Immature natural killer cell (primary cell): Measurements from ENCODE around the gene SWAP70. TPM values are rescaled to one million over a fixed set of nuclear protein-coding genes. Genes with fewer than 3 reads are reported as not detected.
A peak's percentile ranks its signal among the peaks of the same experiment; 100 is the strongest.
"Not testable (repeated sequence)": the region's sequence is repeated elsewhere in the genome, so short reads cannot be mapped to it uniquely, and the experiment has no call there.

Experiments
- DNase-seq, 3 donors: peaks; one replicate each; pipeline ENCODE4 v3.0.0; 2022; ENCODE audit warnings: mixed read lengths in 1 of 3
- H3K27ac Mint-ChIP-seq, 6 donors: one replicate each; pipeline ENCODE4 v1.8.0; 2020; ENCODE audit warnings: mixed read lengths in 6 of 6, mild to moderate bottlenecking in 5 of 6, inconsistent platforms in 4 of 6, moderate library complexity in 3 of 6
- H3K27me3 Mint-ChIP-seq, 3 donors: one replicate each; pipeline ENCODE4 v1.8.0; 2020 to 2021; ENCODE audit warnings: low read depth in 3 of 3, mild to moderate bottlenecking in 3 of 3, mixed read lengths in 3 of 3, moderate library complexity in 3 of 3, inconsistent platforms in 1 of 3
- H3K36me3 Mint-ChIP-seq, 3 donors: one replicate each; pipeline ENCODE4 v1.8.0; 2020; ENCODE audit warnings: mixed read lengths in 3 of 3, inconsistent platforms in 2 of 3, mild to moderate bottlenecking in 2 of 3
- H3K4me1 Mint-ChIP-seq, 2 donors: one replicate each; pipeline ENCODE4 v1.8.0; 2020; ENCODE audit warnings: inconsistent platforms in 2 of 2, mild to moderate bottlenecking in 2 of 2, mixed read lengths in 2 of 2, moderate library complexity in 1 of 2
- H3K4me3 Mint-ChIP-seq, 5 donors: one replicate each; pipeline ENCODE4 v1.8.0; 2020; ENCODE audit warnings: mild to moderate bottlenecking in 5 of 5, mixed read lengths in 5 of 5, inconsistent platforms in 3 of 5, moderate library complexity in 3 of 5
- H3K9me3 Mint-ChIP-seq, 6 donors: one replicate each; pipeline ENCODE4 v1.8.0; 2020; ENCODE audit warnings: mild to moderate bottlenecking in 6 of 6, mixed read lengths in 6 of 6, inconsistent platforms in 4 of 6, moderate library complexity in 3 of 6
- polyA plus RNA-seq, 3 donors: library from polyadenylated mRNA; unstranded; fragments of 300-500 nt; fragmentation: Illumina TruSeq; gene quantifications; one replicate each; pipeline ENCODE4 v1.2.3, GENCODE V29; 2021

Gene SWAP70
- polyA plus RNA-seq, 3 donors from 2014 or later = 2.4 to 12.3 (median 9.8) TPM

- DNase-seq, H3K27me3 Mint-ChIP-seq, H3K36me3 Mint-ChIP-seq: not testable (repeated sequence)
Observed at GRCh38 chr11:9705361-9705760, 41.5 kb downstream of the SWAP70 start.

GRCh38 chr11:9708544-9708943 is 44.7 kb downstream of the SWAP70 start:
- Mint-ChIP-seq H3K9me3 (no peaks in the 10 kb centered on the region), H3K27me3 (no peaks in the 10 kb centered on the region), H3K36me3 (peaks cover 0 to 2% (median 0%) of the 10 kb centered on the region in 3 donors), H3K4me3 (no peak overlapping the region), H3K4me1 (peaks cover 3 to 7% of the 10 kb centered on the region in 2 donors), H3K27ac (no peak overlapping the region)
- no peak for DNase-seq

More at GRCh38 chr11:9705361-9705760, 41.5 kb downstream of the SWAP70 start:
- H3K9me3 Mint-ChIP-seq, H3K4me3 Mint-ChIP-seq, H3K27ac Mint-ChIP-seq: not testable (repeated sequence)
- H3K4me1 Mint-ChIP-seq = peaks cover 21 to 22% of the 10 kb centered on the region in 2 donors

GRCh38 chr11:9710223-9710622 is 46.3 kb downstream of the SWAP70 start:
- Mint-ChIP-seq H3K4me3 (no peak overlapping the region), H3K27me3 (no peaks in the 10 kb centered on the region), H3K4me1 (peaks cover 0 to 5% of the 10 kb centered on the region in 2 donors), H3K36me3 (peaks cover 0 to 9% (median 5%) of the 10 kb centered on the region in 3 donors), H3K27ac (no peak overlapping the region), H3K9me3 (no peaks in the 10 kb centered on the region)
- DNase-seq = no peak

- no peaks in the 10 kb centered on the region for H3K9me3 Mint-ChIP-seq
- no peak overlapping the region for H3K4me3 Mint-ChIP-seq
- peaks cover 0 to 13% (median 5%) of the 10 kb centered on the region in 3 donors for H3K36me3 Mint-ChIP-seq
- H3K4me1 Mint-ChIP-seq = peaks cover 0 to 5% of the 10 kb centered on the region in 2 donors
- H3K27me3 Mint-ChIP-seq = no peaks in the 10 kb centered on the region
- no peak for DNase-seq
- no peak overlapping the region for H3K27ac Mint-ChIP-seq
Observed at GRCh38 chr11:9710852-9711251, 47.0 kb downstream of the SWAP70 start.

- peaks cover 4 to 8% of the 10 kb centered on the region in 2 donors for H3K4me1 Mint-ChIP-seq
- H3K4me3 Mint-ChIP-seq = no peak overlapping the region
- H3K36me3 Mint-ChIP-seq = peaks cover 0 to 16% (median 5%) of the 10 kb centered on the region in 3 donors
- H3K27ac Mint-ChIP-seq = no peak overlapping the region
- H3K27me3 Mint-ChIP-seq = no peaks in the 10 kb centered on the region
- DNase-seq = no peak
- H3K9me3 Mint-ChIP-seq = no peaks in the 10 kb centered on the region
Observed at GRCh38 chr11:9711454-9712307, 47.8 kb downstream of the SWAP70 start.

- peaks cover 7 to 9% of the 10 kb centered on the region in 2 donors for H3K4me1 Mint-ChIP-seq
- H3K27me3 Mint-ChIP-seq = no peaks in the 10 kb centered on the region
- H3K9me3 Mint-ChIP-seq = no peaks in the 10 kb centered on the region
- H3K4me3 Mint-ChIP-seq = no peak overlapping the region
- H3K27ac Mint-ChIP-seq = peak overlapping the region in 1 of 6 donors; percentile 17
- H3K36me3 Mint-ChIP-seq = peaks cover 0 to 17% (median 5%) of the 10 kb centered on the region in 3 donors
- DNase-seq = no peak
Observed at GRCh38 chr11:9714272-9714940, 50.5 kb downstream of the SWAP70 start.

GRCh38 chr11:9716275-9717039 is 52.6 kb downstream of the SWAP70 start:
- peaks cover 20 to 28% of the 10 kb centered on the region in 2 donors for H3K4me1 Mint-ChIP-seq
- H3K27ac Mint-ChIP-seq = no peak overlapping the region
- peaks cover 0 to 2% (median 0%) of the 10 kb centered on the region in 3 donors for H3K27me3 Mint-ChIP-seq
- no peak for DNase-seq
- H3K9me3 Mint-ChIP-seq = no peaks in the 10 kb centered on the region
- H3K36me3 Mint-ChIP-seq = peaks cover 0 to 17% (median 5%) of the 10 kb centered on the region in 3 donors
- no peak overlapping the region for H3K4me3 Mint-ChIP-seq

- peaks cover 20 to 28% of the 10 kb centered on the region in 2 donors for H3K4me1 Mint-ChIP-seq
- no peak for DNase-seq
- peaks cover 0 to 2% (median 0%) of the 10 kb centered on the region in 3 donors for H3K27me3 Mint-ChIP-seq
- no peaks in the 10 kb centered on the region for H3K9me3 Mint-ChIP-seq
- H3K27ac Mint-ChIP-seq = no peak overlapping the region
- peaks cover 0 to 17% (median 5%) of the 10 kb centered on the region in 3 donors for H3K36me3 Mint-ChIP-seq
- no peak overlapping the region for H3K4me3 Mint-ChIP-seq
Observed at GRCh38 chr11:9717040-9717357, 53.1 kb downstream of the SWAP70 start.

GRCh38 chr11:9717719-9718118 is 53.8 kb downstream of the SWAP70 start:
- Mint-ChIP-seq H3K27ac (no peak overlapping the region), H3K4me1 (peaks cover 20 to 28% of the 10 kb centered on the region in 2 donors), H3K4me3 (no peak overlapping the region), H3K36me3 (peaks cover 0 to 17% (median 5%) of the 10 kb centered on the region in 3 donors), H3K27me3 (peaks cover 0 to 2% (median 0%) of the 10 kb centered on the region in 3 donors), H3K9me3 (no peaks in the 10 kb centered on the region)
- no peak for DNase-seq

GRCh38 chr11:9718147-9718546 is 54.3 kb downstream of the SWAP70 start:
- Mint-ChIP-seq H3K36me3 (peaks cover 0 to 17% (median 5%) of the 10 kb centered on the region in 3 donors), H3K4me1 (peaks cover 20 to 28% of the 10 kb centered on the region in 2 donors), H3K27me3 (peaks cover 0 to 2% (median 0%) of the 10 kb centered on the region in 3 donors), H3K4me3 (no peak overlapping the region), H3K9me3 (no peaks in the 10 kb centered on the region), H3K27ac (no peak overlapping the region)
- no peak for DNase-seq

- peaks cover 0 to 8% (median 0%) of the 10 kb centered on the region in 3 donors for H3K36me3 Mint-ChIP-seq
- H3K4me3 Mint-ChIP-seq = peak overlapping the region in 1 of 5 donors; percentile 27
Observed at GRCh38 chr11:9719566-9720289, 55.9 kb downstream of the SWAP70 start.

GRCh38 chr11:9720290-9720630 is 56.4 kb downstream of the SWAP70 start:
- peaks cover 0 to 2% (median 0%) of the 10 kb centered on the region in 3 donors for H3K27me3 Mint-ChIP-seq
- H3K9me3 Mint-ChIP-seq = no peaks in the 10 kb centered on the region
- peaks cover 0 to 7% (median 0%) of the 10 kb centered on the region in 3 donors for H3K36me3 Mint-ChIP-seq
- DNase-seq = no peak
- peak overlapping the region in 5 of 6 donors; percentile 0 to 65 (median 5) for H3K27ac Mint-ChIP-seq
- peaks cover 20 to 28% of the 10 kb centered on the region in 2 donors for H3K4me1 Mint-ChIP-seq
- peak overlapping the region in 1 of 5 donors; percentile 27 for H3K4me3 Mint-ChIP-seq

More at GRCh38 chr11:9719566-9720289, 55.9 kb downstream of the SWAP70 start:
- Mint-ChIP-seq H3K4me1 (peaks cover 20 to 28% of the 10 kb centered on the region in 2 donors), H3K27ac (peak overlapping the region in 4 of 6 donors; percentile 0 to 50 (median 4)), H3K27me3 (peaks cover 0 to 2% (median 0%) of the 10 kb centered on the region in 3 donors), H3K9me3 (no peaks in the 10 kb centered on the region)
- DNase-seq = no peak

GRCh38 chr11:9722023-9722422 is 58.1 kb downstream of the SWAP70 start:
- no peaks in the 10 kb centered on the region for H3K9me3 Mint-ChIP-seq
- H3K4me1 Mint-ChIP-seq = peaks cover 15 to 27% of the 10 kb centered on the region in 2 donors
- no peak overlapping the region for H3K4me3 Mint-ChIP-seq

More at GRCh38 chr11:9722023-9722422, 58.1 kb downstream of the SWAP70 start:
- peaks cover 0 to 2% (median 0%) of the 10 kb centered on the region in 3 donors for H3K27me3 Mint-ChIP-seq
- H3K27ac Mint-ChIP-seq = no peak overlapping the region
- DNase-seq = no peak
- H3K36me3 Mint-ChIP-seq = no peaks in the 10 kb centered on the region
